Cardiac muscle cell (in vitro differentiated cells and primary cell): ENCODE data around the gene TMEM94. TPM values are rescaled to one million over a fixed set of nuclear protein-coding genes. Genes with fewer than 3 reads are reported as not detected.

Source experiments
- DNase-seq, 2 donors: peaks; one replicate each; pipeline versions ENCODE4 v3.0.0 to v3.0.0-alpha.2; 2010 to 2017; ENCODE audit warnings: low read depth in 1 of 2, low spot score in 1 of 2
- H3K27ac ChIP-seq: fragments of 200-600 bp; sonication (generic); 2 replicates; pipeline ENCODE4 v1.5.1; 2016
- H3K27me3 ChIP-seq: fragments of 200-600 bp; sonication (generic); 2 replicates; pipeline ENCODE4 v1.6.0; 2016; ENCODE audit warnings: control low read depth
- H3K36me3 ChIP-seq: fragments of 200-600 bp; sonication (generic); 2 replicates; pipeline ENCODE4 v1.5.1; 2016; ENCODE audit warnings: control low read depth
- H3K4me1 ChIP-seq: fragments of 200-600 bp; sonication (generic); 2 replicates; pipeline ENCODE4 v1.8.1; 2017; ENCODE audit warnings: low read depth, mild to moderate bottlenecking, mixed run types
- H3K4me3 ChIP-seq: fragments of 200-600 bp; sonication (generic); 2 replicates; pipeline ENCODE4 v1.5.1; 2016; ENCODE audit warnings: mild to moderate bottlenecking
- H3K9me3 ChIP-seq: fragments of 200-600 bp; sonication (generic); 2 replicates; pipeline ENCODE4 v1.5.1; 2017; ENCODE audit warnings: low read depth, mild to moderate bottlenecking, control low read depth
- polyA plus RNA-seq: library from polyadenylated mRNA; unstranded; fragments of >200 nt; fragmentation: Nextera tagmentation; extraction: Ambion mirVana; gene quantifications from 2 replicates; pipeline ENCODE4 v1.2.1, GENCODE V29; 2016
- total RNA-seq: library from RNA; depleted of rRNA; stranded (reverse); fragments of >200 nt; gene quantifications from 2 replicates; pipeline ENCODE4 v1.2.3, GENCODE V29; 2016
- TF ChIP-seq, protein P1 (sequence below): IDR thresholded peaks from 2 replicates; pipeline ENCODE4 v1.5.1; 2012; ENCODE audit warnings: low read depth, mild to moderate bottlenecking, low read length

TMEM94 gene
- total and polyA plus RNA-seq, 2 experiments from 2014 or later: 74.2 to 105 TPM

DNA sequence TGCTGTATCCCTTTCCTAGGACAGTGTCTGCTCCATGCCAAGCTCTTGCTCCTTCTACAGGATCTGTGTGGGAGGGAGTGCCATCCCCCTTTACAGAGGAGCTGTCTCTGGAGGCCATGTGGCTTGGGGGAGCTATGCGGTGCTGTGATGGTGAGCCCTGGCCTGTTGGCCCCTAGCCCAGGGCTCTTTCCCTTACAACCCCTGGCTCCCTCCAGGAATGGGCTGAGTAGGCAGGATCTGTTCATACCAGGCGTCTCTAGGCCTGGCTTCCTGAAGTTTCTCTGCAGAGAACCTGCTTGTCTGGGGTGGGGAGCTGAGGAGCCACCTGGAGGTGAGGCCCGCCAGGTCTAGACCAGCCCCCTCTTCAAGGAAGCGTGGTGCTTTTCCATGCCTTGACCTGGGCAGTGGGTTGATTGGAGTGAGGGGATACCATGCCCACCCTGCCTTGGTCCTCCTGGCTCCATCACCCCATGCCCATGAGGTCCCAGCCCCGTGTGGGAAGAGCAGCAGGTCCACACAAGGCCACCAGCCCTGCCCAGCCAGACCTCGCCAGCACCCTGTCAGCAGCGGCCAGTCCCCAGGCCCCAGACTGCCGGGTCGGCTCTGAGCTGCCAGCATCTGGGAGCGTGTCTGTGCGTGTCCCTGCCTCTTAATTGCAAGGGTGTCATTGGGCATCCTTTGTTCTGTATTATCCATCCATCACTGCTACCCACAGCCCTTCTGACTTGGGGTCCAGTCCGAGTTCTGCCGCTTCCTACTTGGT is 83.7 kb downstream of the TMEM94 start:
- Histone ChIP-seq H3K27ac (no peak overlapping the region), H3K9me3 (no peaks in the 10 kb centered on the region), H3K36me3 (no peaks in the 10 kb centered on the region), H3K4me3 (no peak overlapping the region), H3K4me1 (peaks cover 5% of the 10 kb centered on the region), H3K27me3 (no peaks in the 10 kb centered on the region)
- TF ChIP-seq, protein P1, sequence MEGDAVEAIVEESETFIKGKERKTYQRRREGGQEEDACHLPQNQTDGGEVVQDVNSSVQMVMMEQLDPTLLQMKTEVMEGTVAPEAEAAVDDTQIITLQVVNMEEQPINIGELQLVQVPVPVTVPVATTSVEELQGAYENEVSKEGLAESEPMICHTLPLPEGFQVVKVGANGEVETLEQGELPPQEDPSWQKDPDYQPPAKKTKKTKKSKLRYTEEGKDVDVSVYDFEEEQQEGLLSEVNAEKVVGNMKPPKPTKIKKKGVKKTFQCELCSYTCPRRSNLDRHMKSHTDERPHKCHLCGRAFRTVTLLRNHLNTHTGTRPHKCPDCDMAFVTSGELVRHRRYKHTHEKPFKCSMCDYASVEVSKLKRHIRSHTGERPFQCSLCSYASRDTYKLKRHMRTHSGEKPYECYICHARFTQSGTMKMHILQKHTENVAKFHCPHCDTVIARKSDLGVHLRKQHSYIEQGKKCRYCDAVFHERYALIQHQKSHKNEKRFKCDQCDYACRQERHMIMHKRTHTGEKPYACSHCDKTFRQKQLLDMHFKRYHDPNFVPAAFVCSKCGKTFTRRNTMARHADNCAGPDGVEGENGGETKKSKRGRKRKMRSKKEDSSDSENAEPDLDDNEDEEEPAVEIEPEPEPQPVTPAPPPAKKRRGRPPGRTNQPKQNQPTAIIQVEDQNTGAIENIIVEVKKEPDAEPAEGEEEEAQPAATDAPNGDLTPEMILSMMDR: no peak
- DNase-seq: peak in 1 of 2 donors; percentile 24

- TF ChIP-seq, protein P1: no peak
- no peak for DNase-seq
These were observed 84.6 kb downstream of the TMEM94 start for GRCh38 chr17:75540923-75541503.

GRCh38 chr17:75542229-75542628 is 85.8 kb downstream of the TMEM94 start:
- no peak overlapping the region for H3K27ac ChIP-seq
- peaks cover 5% of the 10 kb centered on the region for H3K4me1 ChIP-seq
- TF ChIP-seq, protein P1: no peak
- no peaks in the 10 kb centered on the region for H3K36me3 ChIP-seq
- DNase-seq: no peak
- H3K27me3 ChIP-seq: no peaks in the 10 kb centered on the region
- no peaks in the 10 kb centered on the region for H3K9me3 ChIP-seq
- no peak overlapping the region for H3K4me3 ChIP-seq

More at GRCh38 chr17:75540923-75541503, 84.6 kb downstream of the TMEM94 start:
- H3K4me1 ChIP-seq: peaks cover 5% of the 10 kb centered on the region
- no peak overlapping the region for H3K27ac ChIP-seq
- H3K27me3 ChIP-seq: no peaks in the 10 kb centered on the region
- H3K4me3 ChIP-seq: no peak overlapping the region
- H3K9me3 ChIP-seq: no peaks in the 10 kb centered on the region
- no peaks in the 10 kb centered on the region for H3K36me3 ChIP-seq

GRCh38 chr17:75542728-75543336 is 86.4 kb downstream of the TMEM94 start:
- Histone ChIP-seq H3K9me3 (no peaks in the 10 kb centered on the region), H3K36me3 (no peaks in the 10 kb centered on the region), H3K27me3 (no peaks in the 10 kb centered on the region), H3K4me3 (no peak overlapping the region), H3K4me1 (peaks cover 5% of the 10 kb centered on the region), H3K27ac (no peak overlapping the region)
- no peak for DNase-seq
- TF ChIP-seq, protein P1: no peak

DNA sequence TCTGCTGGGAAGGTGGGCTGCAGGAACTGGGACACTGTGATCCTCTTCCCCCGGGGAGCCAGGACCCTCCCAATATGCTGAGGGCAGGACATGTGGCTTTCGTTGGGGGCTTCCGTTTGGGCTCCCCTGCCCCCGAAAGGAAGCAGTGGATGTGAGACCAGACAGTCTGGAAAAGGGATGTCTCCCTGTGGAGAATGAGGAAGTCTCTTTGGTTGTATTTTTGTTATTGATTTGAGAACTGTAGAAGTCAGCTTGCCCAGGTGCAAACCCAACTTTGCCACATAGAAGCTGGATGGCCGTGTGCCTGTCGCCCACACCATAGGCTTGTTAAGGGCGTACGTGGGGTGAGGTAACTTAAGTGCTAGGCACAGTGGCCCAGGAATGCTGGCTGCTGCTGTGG is 87.8 kb downstream of the TMEM94 start:
- H3K36me3 ChIP-seq: no peaks in the 10 kb centered on the region
- peaks cover 9% of the 10 kb centered on the region for H3K4me1 ChIP-seq
- H3K9me3 ChIP-seq: no peaks in the 10 kb centered on the region
- H3K27ac ChIP-seq: no peak overlapping the region
- TF ChIP-seq, protein P1: no peak
- no peaks in the 10 kb centered on the region for H3K27me3 ChIP-seq
- H3K4me3 ChIP-seq: no peak overlapping the region
- DNase-seq: no peak
